Immature natural killer cell (primary cell): Measurements from ENCODE around the gene PRDM5. TPM values are rescaled to one million over a fixed set of nuclear protein-coding genes. Genes with fewer than 3 reads are reported as not detected.
A peak's percentile ranks its signal among the peaks of the same experiment; 100 is the strongest.

Experiments
- DNase-seq, 3 donors: peaks; one replicate each; pipeline ENCODE4 v3.0.0; 2022; ENCODE audit warnings: mixed read lengths in 1 of 3
- H3K27ac Mint-ChIP-seq, 6 donors: one replicate each; pipeline ENCODE4 v1.8.0; 2020; ENCODE audit warnings: mixed read lengths in 6 of 6, mild to moderate bottlenecking in 5 of 6, inconsistent platforms in 4 of 6, moderate library complexity in 3 of 6
- H3K27me3 Mint-ChIP-seq, 3 donors: one replicate each; pipeline ENCODE4 v1.8.0; 2020 to 2021; ENCODE audit warnings: low read depth in 3 of 3, mild to moderate bottlenecking in 3 of 3, mixed read lengths in 3 of 3, moderate library complexity in 3 of 3, inconsistent platforms in 1 of 3
- H3K36me3 Mint-ChIP-seq, 3 donors: one replicate each; pipeline ENCODE4 v1.8.0; 2020; ENCODE audit warnings: mixed read lengths in 3 of 3, inconsistent platforms in 2 of 3, mild to moderate bottlenecking in 2 of 3
- H3K4me1 Mint-ChIP-seq, 2 donors: one replicate each; pipeline ENCODE4 v1.8.0; 2020; ENCODE audit warnings: inconsistent platforms in 2 of 2, mild to moderate bottlenecking in 2 of 2, mixed read lengths in 2 of 2, moderate library complexity in 1 of 2
- H3K4me3 Mint-ChIP-seq, 5 donors: one replicate each; pipeline ENCODE4 v1.8.0; 2020; ENCODE audit warnings: mild to moderate bottlenecking in 5 of 5, mixed read lengths in 5 of 5, inconsistent platforms in 3 of 5, moderate library complexity in 3 of 5
- H3K9me3 Mint-ChIP-seq, 6 donors: one replicate each; pipeline ENCODE4 v1.8.0; 2020; ENCODE audit warnings: mild to moderate bottlenecking in 6 of 6, mixed read lengths in 6 of 6, inconsistent platforms in 4 of 6, moderate library complexity in 3 of 6
- polyA plus RNA-seq, 3 donors: library from polyadenylated mRNA; unstranded; fragments of 300-500 nt; fragmentation: Illumina TruSeq; gene quantifications; one replicate each; pipeline ENCODE4 v1.2.3, GENCODE V29; 2021

Gene PRDM5
- polyA plus RNA-seq, 3 donors from 2014 or later = 0.08 TPM; not detected in 2

DNA sequence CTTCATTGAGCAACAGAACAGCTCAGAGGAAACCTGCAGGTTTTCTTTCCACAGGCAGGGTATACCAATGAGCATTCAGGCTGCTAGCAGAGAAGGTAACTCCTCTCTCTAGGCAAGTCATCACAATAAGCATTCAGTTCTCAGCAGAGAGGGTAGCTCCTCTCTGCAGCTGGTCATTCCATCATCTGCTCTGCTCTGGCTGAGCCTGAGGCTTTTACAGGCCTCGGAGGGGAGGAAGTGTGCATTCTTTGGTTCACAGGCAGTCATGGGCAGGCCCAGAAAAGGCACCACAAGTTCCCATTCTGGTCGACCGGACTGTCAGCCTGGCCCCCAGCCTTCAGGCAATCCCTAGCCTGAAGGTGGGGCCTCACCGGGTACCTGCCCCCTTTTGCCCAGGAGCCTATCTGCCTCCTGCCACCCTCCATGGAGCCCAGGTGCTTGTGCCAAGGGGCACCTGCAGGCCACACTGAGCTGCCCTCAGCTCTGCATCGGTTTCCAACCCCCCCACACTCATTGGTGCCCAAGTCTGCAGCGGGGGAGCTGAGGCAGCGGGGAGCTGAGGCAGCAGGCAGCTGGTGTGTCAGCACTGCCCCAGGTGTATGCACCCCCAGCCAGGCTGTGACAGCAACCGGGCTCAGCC, 83.1 kb downstream of the PRDM5 start:
- Mint-ChIP-seq H3K9me3 (peaks cover 0 to 1% (median 0%) of the 10 kb centered on the region in 6 donors), H3K27me3 (peaks cover 0 to 2% (median 2%) of the 10 kb centered on the region in 3 donors), H3K4me1 (no peaks in the 10 kb centered on the region), H3K36me3 (no peaks in the 10 kb centered on the region), H3K27ac (no peak overlapping the region), H3K4me3 (no peak overlapping the region)
- DNase-seq = no peak

DNA sequence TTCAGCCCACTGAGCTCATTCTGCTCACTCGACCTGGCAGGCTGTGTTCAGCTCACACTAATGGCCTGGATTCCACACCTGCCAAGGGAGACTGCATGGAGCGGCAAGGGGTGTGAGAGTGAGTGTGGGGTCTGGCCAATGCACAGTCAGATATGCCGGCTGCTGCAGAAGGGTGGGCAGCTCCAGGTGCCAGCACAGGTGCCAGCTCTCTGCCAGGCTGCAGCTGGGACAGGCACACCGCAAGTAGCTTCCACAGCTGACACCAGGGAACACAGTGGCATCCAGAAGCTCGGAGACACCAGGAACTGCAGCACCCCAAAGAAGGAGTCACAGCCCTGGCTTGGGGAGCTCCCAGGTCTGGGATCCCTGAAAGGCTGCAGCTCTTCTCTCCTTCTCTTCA, 83.7 kb downstream of the PRDM5 start:
- H3K36me3 Mint-ChIP-seq = no peaks in the 10 kb centered on the region
- H3K9me3 Mint-ChIP-seq = peaks cover 0 to 1% (median 0%) of the 10 kb centered on the region in 6 donors
- H3K27me3 Mint-ChIP-seq = peaks cover 0 to 2% (median 2%) of the 10 kb centered on the region in 3 donors
- no peak overlapping the region for H3K4me3 Mint-ChIP-seq
- H3K27ac Mint-ChIP-seq = no peak overlapping the region
- H3K4me1 Mint-ChIP-seq = no peaks in the 10 kb centered on the region
- DNase-seq = no peak

DNA sequence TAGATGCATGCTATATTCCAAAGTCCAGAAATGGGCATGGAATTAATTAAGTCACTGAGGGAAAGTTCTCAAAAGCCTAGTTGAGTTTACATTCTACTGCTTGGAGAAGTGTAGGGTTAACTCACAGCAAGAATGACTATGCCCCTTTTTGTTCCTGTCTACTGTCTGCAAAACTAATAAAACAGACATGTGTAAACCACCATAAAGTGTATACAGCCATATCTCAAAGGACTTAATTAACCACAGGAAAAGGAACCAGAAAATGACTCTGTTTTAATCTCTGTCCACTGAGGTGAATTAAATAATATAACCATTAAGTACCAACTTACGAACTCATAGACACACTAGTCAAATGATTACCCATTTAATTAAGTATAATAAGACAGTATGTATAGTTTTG, 84.9 kb downstream of the PRDM5 start:
- no peaks in the 10 kb centered on the region for H3K36me3 Mint-ChIP-seq
- H3K4me3 Mint-ChIP-seq = no peak overlapping the region
- H3K4me1 Mint-ChIP-seq = no peaks in the 10 kb centered on the region
- no peak overlapping the region for H3K27ac Mint-ChIP-seq
- no peak for DNase-seq
- peaks cover 0 to 2% (median 2%) of the 10 kb centered on the region in 3 donors for H3K27me3 Mint-ChIP-seq
- H3K9me3 Mint-ChIP-seq = peaks cover 0 to 1% (median 0%) of the 10 kb centered on the region in 6 donors

DNA sequence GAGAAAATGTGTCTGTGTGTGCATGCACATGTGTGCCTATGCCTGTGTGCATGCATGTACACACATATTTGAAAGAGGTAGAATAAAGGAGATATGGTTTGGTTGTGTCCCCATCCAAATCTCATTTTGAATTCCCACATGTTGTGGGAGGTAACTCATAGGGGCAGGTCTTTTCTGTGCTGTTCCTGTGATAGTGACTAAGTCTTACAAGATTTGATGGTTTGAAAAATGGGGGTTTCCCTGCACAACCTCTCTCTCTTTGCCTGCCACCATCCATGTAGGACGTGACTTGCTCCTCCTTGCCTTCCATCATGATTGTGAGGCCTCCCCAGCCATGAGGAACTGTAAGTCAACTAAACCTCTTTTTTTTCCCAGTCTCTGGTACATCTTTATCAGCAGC, 87.2 kb downstream of the PRDM5 start:
- Mint-ChIP-seq H3K9me3 (peaks cover 0 to 1% (median 0%) of the 10 kb centered on the region in 6 donors), H3K27me3 (peaks cover 0 to 5% (median 2%) of the 10 kb centered on the region in 3 donors), H3K36me3 (no peaks in the 10 kb centered on the region), H3K4me1 (no peaks in the 10 kb centered on the region), H3K27ac (no peak overlapping the region), H3K4me3 (no peak overlapping the region)
- DNase-seq = no peak

DNA sequence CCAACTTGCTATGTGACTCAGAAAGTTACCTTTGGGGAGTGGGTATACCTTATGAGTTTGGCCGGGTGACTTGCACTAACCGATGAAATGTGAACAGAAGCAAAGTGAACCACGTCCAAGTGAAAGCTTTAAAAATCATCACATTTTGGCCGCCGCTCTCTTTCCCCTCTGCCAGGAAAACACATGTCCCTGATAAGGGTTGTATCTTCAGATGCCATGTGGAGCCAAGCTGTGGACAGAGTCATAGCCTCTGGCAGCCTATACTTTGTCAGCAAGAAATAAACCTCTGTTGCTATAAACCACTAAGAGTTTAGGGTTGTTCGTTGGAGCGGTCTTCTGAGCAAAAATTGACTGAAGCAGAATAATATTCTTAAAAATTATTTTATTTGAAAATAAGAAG, 92.3 kb downstream of the PRDM5 start:
- H3K36me3 Mint-ChIP-seq = no peaks in the 10 kb centered on the region
- peaks cover 0 to 6% (median 3%) of the 10 kb centered on the region in 3 donors for H3K27me3 Mint-ChIP-seq
- DNase-seq = no peak
- H3K9me3 Mint-ChIP-seq = peaks cover 0 to 5% (median 0%) of the 10 kb centered on the region in 6 donors
- H3K27ac Mint-ChIP-seq = no peak overlapping the region
- H3K4me1 Mint-ChIP-seq = no peaks in the 10 kb centered on the region
- no peak overlapping the region for H3K4me3 Mint-ChIP-seq

DNA sequence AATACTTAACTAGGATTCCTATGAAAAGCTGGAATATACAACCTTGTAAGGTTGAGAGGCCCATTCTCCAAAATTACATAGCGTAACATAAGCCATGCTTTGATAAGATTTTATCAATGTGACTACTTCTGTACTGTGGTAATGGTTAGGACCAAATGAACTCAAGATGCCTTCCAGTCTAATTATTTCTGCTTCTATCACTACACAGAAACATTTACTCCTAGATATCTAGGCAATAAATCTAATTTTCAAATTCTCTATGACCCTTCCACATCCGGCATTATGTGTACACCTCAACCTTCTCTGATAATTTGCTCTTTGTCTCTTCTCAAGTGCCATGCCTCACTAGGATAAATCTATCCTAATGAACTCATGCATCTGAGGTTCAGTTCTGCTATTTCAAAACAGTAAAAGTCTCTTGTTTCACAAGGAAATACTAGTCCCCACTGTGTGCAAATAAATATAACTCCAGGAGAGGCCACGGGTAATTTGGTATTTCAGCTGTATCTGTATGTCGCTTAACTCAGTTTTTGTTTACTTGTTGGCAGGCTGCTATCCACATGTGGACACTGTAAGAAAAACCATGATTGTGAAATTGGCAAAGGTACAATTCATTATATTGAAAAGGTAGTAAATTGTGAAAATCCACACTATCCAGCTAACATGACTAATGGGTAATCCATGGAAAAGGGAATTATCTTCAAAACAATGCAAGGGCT, 93.3 kb downstream of the PRDM5 start:
- H3K36me3 Mint-ChIP-seq = no peaks in the 10 kb centered on the region
- DNase-seq = no peak
- no peak overlapping the region for H3K4me3 Mint-ChIP-seq
- H3K9me3 Mint-ChIP-seq = peaks cover 0 to 5% (median 0%) of the 10 kb centered on the region in 6 donors
- peaks cover 0 to 6% (median 2%) of the 10 kb centered on the region in 3 donors for H3K27me3 Mint-ChIP-seq
- no peak overlapping the region for H3K27ac Mint-ChIP-seq
- no peaks in the 10 kb centered on the region for H3K4me1 Mint-ChIP-seq

DNA sequence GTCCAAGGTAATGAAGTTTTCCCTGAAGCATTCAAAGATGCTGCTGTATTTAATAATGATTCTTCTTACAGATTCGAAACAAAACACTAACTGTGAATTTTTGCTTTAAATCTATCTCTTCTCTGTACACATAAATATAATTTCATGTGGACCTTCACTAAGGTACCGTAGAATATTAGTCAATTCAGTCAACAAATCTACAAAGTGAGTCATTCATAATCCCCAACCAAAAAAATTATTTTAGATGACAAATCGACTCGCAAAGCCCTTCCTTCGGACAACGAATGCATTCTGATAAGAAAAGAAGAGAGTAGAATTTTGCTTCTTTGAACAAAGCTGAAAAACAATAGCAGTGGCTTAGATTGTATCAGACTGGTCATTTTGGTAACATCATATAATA, 95.7 kb downstream of the PRDM5 start:
- Mint-ChIP-seq H3K27me3 (peaks cover 0 to 3% (median 2%) of the 10 kb centered on the region in 3 donors), H3K9me3 (peaks cover 0 to 4% (median 0%) of the 10 kb centered on the region in 6 donors), H3K4me3 (no peak overlapping the region), H3K27ac (no peak overlapping the region), H3K4me1 (no peaks in the 10 kb centered on the region), H3K36me3 (no peaks in the 10 kb centered on the region)
- DNase-seq = no peak

DNA sequence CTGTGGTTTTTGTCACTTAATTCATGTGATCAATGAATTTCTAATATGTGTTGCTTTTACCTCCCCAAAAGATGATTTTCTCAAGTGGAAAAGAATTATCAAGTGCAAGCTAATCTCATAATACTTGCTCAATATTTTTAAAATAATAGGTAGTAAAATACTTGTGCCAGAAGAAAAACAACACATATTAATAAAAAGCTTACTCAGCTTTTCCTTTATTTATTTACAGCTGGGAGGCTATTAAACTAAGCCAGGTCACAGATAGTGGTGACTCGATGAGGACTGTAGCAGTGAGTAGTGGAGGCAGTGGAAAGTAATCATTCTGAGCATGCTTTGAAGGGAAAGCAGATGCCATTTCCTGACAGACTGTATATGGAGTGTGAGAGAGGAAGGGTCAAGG, 96.1 kb downstream of the PRDM5 start:
- H3K4me3 Mint-ChIP-seq = no peak overlapping the region
- no peak overlapping the region for H3K27ac Mint-ChIP-seq
- peaks cover 0 to 4% (median 0%) of the 10 kb centered on the region in 6 donors for H3K9me3 Mint-ChIP-seq
- no peaks in the 10 kb centered on the region for H3K4me1 Mint-ChIP-seq
- H3K36me3 Mint-ChIP-seq = no peaks in the 10 kb centered on the region
- no peak for DNase-seq
- H3K27me3 Mint-ChIP-seq = peaks cover 0 to 3% (median 2%) of the 10 kb centered on the region in 3 donors

DNA sequence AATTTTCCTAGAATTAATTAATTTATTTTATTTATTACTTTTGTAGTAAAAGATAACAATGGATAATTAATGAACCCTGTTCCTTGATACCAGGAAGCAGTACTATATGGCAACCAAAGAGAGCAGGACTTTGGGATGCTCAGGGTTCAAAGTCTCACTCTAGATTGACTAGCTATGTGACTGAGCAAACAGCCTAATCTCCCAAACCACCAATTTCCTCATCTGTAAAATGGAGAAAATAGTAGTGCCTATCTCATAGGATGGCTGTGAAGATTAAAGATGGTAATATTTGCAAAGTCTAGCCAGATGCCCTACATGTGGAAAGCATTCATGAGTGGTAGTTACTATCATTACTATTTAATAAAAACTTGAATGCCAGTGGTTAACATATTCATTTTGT, 97.6 kb downstream of the PRDM5 start:
- no peak overlapping the region for H3K27ac Mint-ChIP-seq

DNA sequence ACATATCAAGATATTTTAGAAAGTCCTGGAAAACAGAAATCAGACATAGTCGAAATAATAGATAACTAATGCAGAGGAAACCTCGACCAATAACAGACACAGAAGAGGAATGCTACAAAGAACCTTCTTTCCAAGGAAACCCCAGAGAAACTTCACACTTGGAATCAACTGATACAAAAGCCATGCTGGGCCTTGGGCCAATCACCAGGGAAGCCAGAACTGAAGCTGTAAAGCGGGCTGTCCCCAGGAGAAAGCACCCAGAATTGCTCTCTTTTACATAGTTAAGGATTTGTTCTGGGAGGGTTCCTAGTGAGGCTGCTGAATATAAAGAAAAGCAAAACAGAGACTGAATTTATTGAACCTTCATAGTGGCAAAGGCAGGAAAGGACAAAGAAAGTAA, 100.5 kb downstream of the PRDM5 start:
- peaks cover 0 to 1% (median 0%) of the 10 kb centered on the region in 6 donors for H3K9me3 Mint-ChIP-seq
- no peak overlapping the region for H3K4me3 Mint-ChIP-seq
- H3K27me3 Mint-ChIP-seq = peaks cover 0 to 3% (median 0%) of the 10 kb centered on the region in 3 donors
- H3K36me3 Mint-ChIP-seq = no peaks in the 10 kb centered on the region
- H3K4me1 Mint-ChIP-seq = no peaks in the 10 kb centered on the region
- no peak for DNase-seq
- H3K27ac Mint-ChIP-seq = no peak overlapping the region

More for the DNA sequence above, 97.6 kb downstream of the PRDM5 start:
- Mint-ChIP-seq H3K4me1 (no peaks in the 10 kb centered on the region), H3K4me3 (no peak overlapping the region), H3K27me3 (peaks cover 0 to 3% (median 2%) of the 10 kb centered on the region in 3 donors), H3K36me3 (no peaks in the 10 kb centered on the region), H3K9me3 (peaks cover 0 to 4% (median 0%) of the 10 kb centered on the region in 6 donors)
- DNase-seq = no peak

DNA sequence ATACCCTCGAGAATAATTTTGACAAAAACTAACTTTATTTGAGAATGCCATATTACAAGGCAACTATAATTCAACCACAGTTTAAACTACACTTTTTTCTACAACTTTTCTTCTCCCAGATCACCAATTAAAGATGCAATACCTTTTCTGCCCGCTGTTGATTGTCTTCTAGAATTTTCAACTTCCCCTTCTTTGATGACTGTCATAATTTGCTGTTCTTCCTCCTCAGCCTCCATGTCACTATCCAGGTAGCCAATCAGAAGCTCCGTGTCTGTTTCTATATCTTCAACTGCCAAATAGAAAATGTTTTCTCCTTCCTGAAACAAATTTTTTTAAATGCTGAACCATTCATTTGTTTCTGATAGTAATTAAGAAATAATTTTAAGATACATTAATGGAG, 101.5 kb downstream of the PRDM5 start:
- Mint-ChIP-seq H3K27ac (no peak overlapping the region), H3K9me3 (peaks cover 0 to under 1% (median 0%) of the 10 kb centered on the region in 6 donors), H3K4me3 (no peak overlapping the region), H3K4me1 (no peaks in the 10 kb centered on the region), H3K36me3 (no peaks in the 10 kb centered on the region), H3K27me3 (peaks cover 0 to 2% (median 0%) of the 10 kb centered on the region in 3 donors)
- DNase-seq = no peak

DNA sequence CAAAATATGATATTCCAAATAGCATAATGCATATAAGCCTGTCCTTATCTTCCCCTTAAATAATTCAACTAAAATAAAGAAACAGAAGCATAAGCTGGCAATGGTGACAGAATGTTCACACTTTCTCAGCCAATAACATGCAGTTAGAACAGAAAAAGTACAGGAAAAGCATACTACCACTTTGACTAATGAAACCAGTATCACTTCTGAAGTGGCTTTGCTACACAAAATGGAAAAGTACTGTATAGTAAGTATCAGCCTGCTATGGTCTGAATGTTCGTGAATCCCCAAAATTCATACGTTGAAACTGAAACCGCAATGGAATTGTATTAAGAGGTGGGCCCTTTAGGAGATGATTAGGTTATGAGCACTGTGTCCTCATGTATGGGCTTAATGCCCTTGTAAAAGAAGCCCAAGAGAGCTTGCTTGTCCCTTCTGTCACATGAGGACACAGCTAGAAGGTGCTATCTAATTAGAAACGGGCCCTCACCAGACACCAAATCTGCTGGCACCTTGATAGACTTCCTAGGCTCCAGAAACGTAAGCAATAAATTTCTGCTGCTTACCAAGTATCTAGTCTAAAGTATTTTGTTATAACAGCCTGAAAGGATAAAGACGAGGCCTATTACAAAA, 102.6 kb downstream of the PRDM5 start:
- Mint-ChIP-seq H3K27me3 (peaks cover 0 to 2% (median 0%) of the 10 kb centered on the region in 3 donors), H3K4me1 (no peaks in the 10 kb centered on the region), H3K4me3 (no peak overlapping the region), H3K9me3 (no peaks in the 10 kb centered on the region), H3K36me3 (no peaks in the 10 kb centered on the region), H3K27ac (no peak overlapping the region)
- no peak for DNase-seq

DNA sequence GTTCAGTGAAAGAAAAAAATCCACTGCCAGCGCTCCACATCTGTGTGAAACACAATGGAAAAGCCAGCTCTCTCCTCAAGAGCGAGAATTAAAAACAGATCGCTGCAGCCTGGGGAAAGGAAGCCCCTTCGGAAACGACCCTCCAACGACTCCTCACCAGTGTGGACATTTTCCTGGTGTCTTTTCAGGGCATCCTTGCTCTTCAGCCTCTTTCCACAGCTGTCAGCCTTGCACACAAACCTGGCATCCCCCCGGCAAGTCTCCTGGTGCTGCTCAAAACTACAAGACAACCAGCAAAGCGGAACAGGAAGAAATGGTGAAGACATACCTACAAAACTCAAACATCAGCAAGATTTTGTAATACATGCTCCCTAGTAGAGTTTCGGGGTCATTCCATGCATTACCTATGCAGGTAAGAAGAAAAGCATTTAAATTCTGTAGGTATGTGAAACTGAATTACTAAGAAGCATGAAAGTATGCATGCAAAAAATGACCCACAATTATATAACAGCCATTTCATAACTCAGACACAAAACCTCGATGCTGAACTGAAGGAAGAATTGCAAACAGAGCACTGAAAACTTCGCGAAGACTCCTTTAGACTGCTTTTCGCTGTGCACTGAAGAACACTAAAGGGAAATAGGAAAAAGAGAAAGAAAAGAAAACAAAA, 106.1 kb downstream of the PRDM5 start:
- Mint-ChIP-seq H3K9me3 (peaks cover 0 to 2% (median 0%) of the 10 kb centered on the region in 6 donors), H3K36me3 (peaks cover 0 to 3% (median 0%) of the 10 kb centered on the region in 3 donors), H3K27me3 (peaks cover 0 to 7% (median 0%) of the 10 kb centered on the region in 3 donors), H3K4me3 (peak overlapping the region in 2 of 5 donors; percentile 11 to 66), H3K4me1 (no peaks in the 10 kb centered on the region), H3K27ac (no peak overlapping the region)
- no peak for DNase-seq
